Vagina (tissue), 2 donors: ENCODE data around the gene MRPS11. TPM values are rescaled to one million over a fixed set of nuclear protein-coding genes. Genes with fewer than 3 reads are reported as not detected.

Experiments used
- DNase-seq, 2 donors: peaks; one replicate each; pipeline ENCODE4 v3.0.0-alpha.2; 2017; ENCODE audit errors: extremely low spot score in 2 of 2
- H3K27ac ChIP-seq: fragments of 200-600 bp; sonication (generic); one replicate; pipeline ENCODE4 v1.5.1; 2019
- H3K27me3 ChIP-seq: fragments of 200-600 bp; sonication (generic); one replicate; pipeline ENCODE4 v1.5.1; 2019
- H3K36me3 ChIP-seq, 2 donors: fragments of 200-600 bp; sonication (generic); one replicate each; pipeline ENCODE4 v1.5.1; 2017 to 2019
- H3K4me1 ChIP-seq: fragments of 200-600 bp; sonication (generic); one replicate; pipeline ENCODE4 v1.5.1; 2019
- H3K4me3 ChIP-seq, 2 donors: fragments of 200-600 bp; sonication (generic); 1 replicate in 1 of 2; 2 replicates in 1 of 2; pipeline ENCODE4 v1.5.1; 2016 to 2019
- H3K9me3 ChIP-seq: fragments of 200-600 bp; sonication (generic); one replicate; pipeline ENCODE4 v1.5.1; 2019
- POLR2A ChIP-seq, 2 donors: fragments of 450-650 bp; IDR thresholded peaks; one replicate each; pipeline ENCODE4 v1.6.1; 2017; ENCODE audit warnings: antibody characterized with exemption in 2 of 2, mild to moderate bottlenecking in 2 of 2, moderate library complexity in 2 of 2
- POLR2AphosphoS5 ChIP-seq, 2 donors: sonication (generic); formaldehyde crosslinking; IDR thresholded peaks; one replicate each; pipeline ENCODE4 v1.9.0; 2017; ENCODE audit warnings: antibody characterized with exemption in 2 of 2, mild to moderate bottlenecking in 2 of 2, low read depth in 1 of 2; ENCODE audit not compliant: insufficient read depth in 1 of 2
- intact Hi-C: fragments of 100-400 bp; cut with DNase I; formaldehyde crosslinking; loops from one replicate; pipeline ENCODE4 v1.15.1; 2023
- total RNA-seq: library from RNA; depleted of rRNA; stranded (reverse); fragments of >200 nt; gene quantifications from one replicate; pipeline ENCODE4 v1.2.3, GENCODE V29; 2016
- TF ChIP-seq, protein P1 (sequence below), 3 experiments: fragments of 450-650 bp in 2 of 3; fragments of 200-600 bp in 1 of 3; sonication (generic) in 1 of 3; IDR thresholded peaks; one replicate each; pipeline ENCODE4 v1.5.1; 2017 to 2019; ENCODE audit warnings: antibody characterized with exemption in 3 of 3, mild to moderate bottlenecking in 2 of 3, moderate library complexity in 2 of 3

The MRPS11 gene
- total RNA-seq, 1 donor from 2014 or later: 27.5 TPM

DNA sequence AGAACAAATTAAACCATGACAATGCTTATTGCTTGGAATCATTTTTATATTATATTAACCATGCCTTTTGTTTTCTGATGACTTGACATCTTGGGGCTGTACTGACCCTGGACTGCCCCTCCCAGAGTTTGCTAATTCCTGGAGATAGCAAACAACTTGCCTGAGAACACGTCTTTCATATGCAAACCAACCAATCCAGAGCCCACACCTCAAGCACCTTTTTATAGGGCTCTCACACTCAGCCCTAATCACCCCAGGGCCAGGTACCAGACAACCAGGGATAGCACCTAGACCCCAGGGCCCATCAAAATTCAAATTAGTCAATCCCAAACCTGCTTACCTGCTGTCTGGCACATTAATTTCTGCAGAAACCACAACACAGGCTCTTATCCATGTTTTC lies 36.9 kb downstream of the MRPS11 start:
- Histone ChIP-seq H3K36me3 (peaks cover 0 to 10% of the 10 kb centered on the region in 2 donors), H3K27me3 (no peaks in the 10 kb centered on the region), H3K27ac (no peak overlapping the region), H3K4me1 (no peaks in the 10 kb centered on the region), H3K4me3 (no peak overlapping the region), H3K9me3 (no peaks in the 10 kb centered on the region)
- intact Hi-C loops: no loop called here
- no peak for DNase-seq
- no peak for TF ChIP-seq POLR2A (IDR thresholded peaks at IDR 0.05)
- TF ChIP-seq POLR2AphosphoS5 (IDR thresholded peaks at IDR 0.05; ENCODE audit: insufficient read depth in 1 of 2, low read depth in 1 of 2): no peak
- TF ChIP-seq, protein P1, sequence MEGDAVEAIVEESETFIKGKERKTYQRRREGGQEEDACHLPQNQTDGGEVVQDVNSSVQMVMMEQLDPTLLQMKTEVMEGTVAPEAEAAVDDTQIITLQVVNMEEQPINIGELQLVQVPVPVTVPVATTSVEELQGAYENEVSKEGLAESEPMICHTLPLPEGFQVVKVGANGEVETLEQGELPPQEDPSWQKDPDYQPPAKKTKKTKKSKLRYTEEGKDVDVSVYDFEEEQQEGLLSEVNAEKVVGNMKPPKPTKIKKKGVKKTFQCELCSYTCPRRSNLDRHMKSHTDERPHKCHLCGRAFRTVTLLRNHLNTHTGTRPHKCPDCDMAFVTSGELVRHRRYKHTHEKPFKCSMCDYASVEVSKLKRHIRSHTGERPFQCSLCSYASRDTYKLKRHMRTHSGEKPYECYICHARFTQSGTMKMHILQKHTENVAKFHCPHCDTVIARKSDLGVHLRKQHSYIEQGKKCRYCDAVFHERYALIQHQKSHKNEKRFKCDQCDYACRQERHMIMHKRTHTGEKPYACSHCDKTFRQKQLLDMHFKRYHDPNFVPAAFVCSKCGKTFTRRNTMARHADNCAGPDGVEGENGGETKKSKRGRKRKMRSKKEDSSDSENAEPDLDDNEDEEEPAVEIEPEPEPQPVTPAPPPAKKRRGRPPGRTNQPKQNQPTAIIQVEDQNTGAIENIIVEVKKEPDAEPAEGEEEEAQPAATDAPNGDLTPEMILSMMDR (IDR thresholded peaks at IDR 0.05): no peak

DNA sequence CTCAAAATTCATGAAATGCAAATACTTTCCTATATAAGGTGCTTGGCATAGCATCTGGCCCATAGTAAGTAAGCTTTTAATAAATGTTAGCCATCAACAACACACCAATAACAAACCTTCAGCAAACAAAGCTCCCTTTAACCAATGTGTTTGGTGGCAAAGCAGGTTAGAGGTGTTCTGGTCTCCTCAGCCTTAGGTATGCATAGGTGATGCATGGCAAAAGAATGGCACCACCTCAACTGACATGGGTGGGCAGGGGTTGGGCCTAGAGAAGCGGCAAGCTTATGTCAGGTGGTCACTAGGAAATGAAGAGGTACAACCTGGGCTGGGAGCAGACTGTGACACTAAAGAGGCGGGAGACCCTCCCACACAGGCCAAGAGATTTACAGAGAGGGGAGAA lies 38.2 kb downstream of the MRPS11 start:
- no peak for DNase-seq
- TF ChIP-seq POLR2AphosphoS5 (IDR thresholded peaks at IDR 0.05; ENCODE audit: insufficient read depth in 1 of 2, low read depth in 1 of 2): no peak
- no peak overlapping the region for H3K4me3 ChIP-seq
- H3K27me3 ChIP-seq: no peaks in the 10 kb centered on the region
- H3K27ac ChIP-seq: no peak overlapping the region
- intact Hi-C loops: no loop called here
- no peaks in the 10 kb centered on the region for H3K4me1 ChIP-seq
- peaks cover 0 to 16% of the 10 kb centered on the region in 2 donors for H3K36me3 ChIP-seq
- H3K9me3 ChIP-seq: no peaks in the 10 kb centered on the region

- no peaks in the 10 kb centered on the region for H3K9me3 ChIP-seq
- intact Hi-C loops: no loop called here
- H3K4me1 ChIP-seq: no peaks in the 10 kb centered on the region
- no peak for DNase-seq
- peaks cover 0 to 22% of the 10 kb centered on the region in 2 donors for H3K36me3 ChIP-seq
- H3K27ac ChIP-seq: no peak overlapping the region
- TF ChIP-seq POLR2A (IDR thresholded peaks at IDR 0.05) (no peak), POLR2AphosphoS5 (IDR thresholded peaks at IDR 0.05; ENCODE audit: insufficient read depth in 1 of 2, low read depth in 1 of 2) (no peak)
- TF ChIP-seq, protein P1 (IDR thresholded peaks at IDR 0.05): no peak
- H3K4me3 ChIP-seq: no peak overlapping the region
- H3K27me3 ChIP-seq: no peaks in the 10 kb centered on the region
Measured at GRCh38 chr15:88506628-88507027, 39.1 kb downstream of the MRPS11 start.

- peaks cover 0 to 28% of the 10 kb centered on the region in 2 donors for H3K36me3 ChIP-seq
- no peak overlapping the region for H3K27ac ChIP-seq
- H3K9me3 ChIP-seq: no peaks in the 10 kb centered on the region
- intact Hi-C loops: no loop called here
- no peak overlapping the region for H3K4me3 ChIP-seq
- TF ChIP-seq POLR2AphosphoS5 (IDR thresholded peaks at IDR 0.05; ENCODE audit: insufficient read depth in 1 of 2, low read depth in 1 of 2): no peak
- TF ChIP-seq, protein P1 (IDR thresholded peaks at IDR 0.05): no peak
- no peak for TF ChIP-seq POLR2A (IDR thresholded peaks at IDR 0.05)
- H3K4me1 ChIP-seq: no peaks in the 10 kb centered on the region
- no peaks in the 10 kb centered on the region for H3K27me3 ChIP-seq
- DNase-seq: no peak
Measured at GRCh38 chr15:88509321-88509720, 41.8 kb downstream of the MRPS11 start.

GRCh38 chr15:88509964-88510363 lies 42.5 kb downstream of the MRPS11 start:
- DNase-seq: no peak
- intact Hi-C loops: no loop called here
- H3K9me3 ChIP-seq: no peaks in the 10 kb centered on the region
- no peaks in the 10 kb centered on the region for H3K27me3 ChIP-seq
- TF ChIP-seq POLR2A (IDR thresholded peaks at IDR 0.05) (no peak), POLR2AphosphoS5 (IDR thresholded peaks at IDR 0.05; ENCODE audit: insufficient read depth in 1 of 2, low read depth in 1 of 2) (no peak)
- TF ChIP-seq, protein P1 (IDR thresholded peaks at IDR 0.05): no peak
- no peak overlapping the region for H3K4me3 ChIP-seq
- H3K36me3 ChIP-seq: peaks cover 0 to 28% of the 10 kb centered on the region in 2 donors
- H3K27ac ChIP-seq: no peak overlapping the region
- no peaks in the 10 kb centered on the region for H3K4me1 ChIP-seq
